Esophagus squamous epithelium (tissue), 5 donors: ENCODE measurements around the gene DUOXA2. TPM values are rescaled to one million over a fixed set of nuclear protein-coding genes. Genes with fewer than 3 reads are reported as not detected.
A peak's percentile ranks its signal among the peaks of the same experiment; 100 is the strongest.
"Not testable (repeated sequence)": the region's sequence is repeated elsewhere in the genome, so short reads cannot be mapped to it uniquely, and the experiment has no call there.

ENCODE experiments used
- DNase-seq: peaks from one replicate; lab custom pipeline; 2025; lab: John Stamatoyannopoulos, UW
- H3K27ac ChIP-seq, 4 donors: fragments of 200-600 bp; sonication (generic); one replicate each; pipeline ENCODE4 v1.5.1; 2016 to 2019; ENCODE audit warnings: mild to moderate bottlenecking in 1 of 4
- H3K27me3 ChIP-seq, 4 donors: fragments of 200-600 bp; sonication (generic); 1 replicate in 3 of 4; 2 replicates in 1 of 4; pipeline versions ENCODE4 v1.5.1 to v1.6.0; 2017 to 2021; ENCODE audit warnings: antibody characterized with exemption in 1 of 4
- H3K36me3 ChIP-seq, 3 donors: fragments of 200-600 bp; sonication (generic); one replicate each; pipeline ENCODE4 v1.5.1; 2016 to 2019
- H3K4me1 ChIP-seq, 3 donors: fragments of 200-600 bp; sonication (generic); one replicate each; pipeline ENCODE4 v1.5.1; 2017 to 2019
- H3K4me3 ChIP-seq, 4 donors: fragments of 200-600 bp; sonication (generic); 1 replicate in 3 of 4; 2 replicates in 1 of 4; pipeline ENCODE4 v1.5.1; 2016 to 2019; ENCODE audit warnings: mild to moderate bottlenecking in 2 of 4, moderate library complexity in 1 of 4
- H3K9me3 ChIP-seq, 3 donors: fragments of 200-600 bp; sonication (generic); one replicate each; pipeline ENCODE4 v1.5.1; 2016 to 2019
- POLR2A ChIP-seq, 4 donors: fragments of 450-650 bp; IDR thresholded peaks; one replicate each; pipeline ENCODE4 v1.6.1; 2017; ENCODE audit warnings: antibody characterized with exemption in 4 of 4, mild to moderate bottlenecking in 4 of 4, moderate library complexity in 3 of 4
- WGBS, 2 donors: methylation state at CpG; one replicate each; pipeline ENCODE4 v1.1.5; 2018; 5-methylcytosine and 5-hydroxymethylcytosine counted together
- intact Hi-C: fragments of 100-400 bp; cut with DNase I; formaldehyde crosslinking; loops from one replicate; pipeline ENCODE4 v1.15.0; 2022
- total RNA-seq, 4 donors: library from RNA; depleted of rRNA; stranded (reverse); fragments of >200 nt; gene quantifications; one replicate each; pipeline ENCODE4 v1.1.0, GENCODE V29; 2016
- TF ChIP-seq, protein P1 (sequence below), 6 experiments: fragments of 450-650 bp in 4 of 6; fragments of 200-600 bp in 2 of 6; sonication (generic) in 2 of 6; IDR thresholded peaks; one replicate each; pipeline ENCODE4 v1.5.1; 2016 to 2019; ENCODE audit warnings: antibody characterized with exemption in 6 of 6, mild to moderate bottlenecking in 4 of 6, moderate library complexity in 4 of 6
- donor health status: DM: yes; HTN: yes; CAD: no.

DUOXA2 gene
- 10 to 100 TPM in 2 of 4 donors, 1 to 10 TPM in 1, not detected in 1; 6.3 to 20.6 (median 13.6) TPM for total RNA-seq

DNA sequence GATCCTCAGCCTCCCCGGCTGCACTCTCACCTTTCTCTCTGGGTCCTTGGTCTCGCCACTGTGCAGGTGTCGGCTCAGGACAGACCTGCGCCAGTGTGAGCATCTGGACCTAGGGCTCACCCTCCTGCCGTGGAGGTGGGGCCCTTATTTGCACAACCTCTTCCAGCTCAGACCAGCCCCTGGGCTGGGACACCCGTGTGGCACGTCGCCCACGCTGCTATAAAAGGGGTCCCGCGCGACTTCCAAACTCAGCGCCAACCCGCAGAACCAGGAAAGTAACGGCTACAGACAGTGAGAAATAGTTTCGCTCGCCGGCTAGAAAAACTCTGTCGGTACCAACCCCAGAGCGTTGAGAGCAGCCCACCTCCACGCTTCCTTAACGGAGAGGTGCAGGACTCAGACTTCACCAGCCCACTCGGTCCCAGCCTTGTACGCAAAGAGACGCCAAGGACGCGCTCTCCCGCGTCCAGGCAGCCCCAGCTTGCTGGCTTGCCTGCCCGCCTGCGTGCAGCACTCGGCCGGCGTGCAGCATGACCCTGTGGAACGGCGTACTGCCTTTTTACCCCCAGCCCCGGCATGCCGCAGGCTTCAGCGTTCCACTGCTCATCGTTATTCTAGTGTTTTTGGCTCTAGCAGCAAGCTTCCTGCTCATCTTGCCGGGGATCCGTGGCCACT is at the start of gene DUOXA2, which contains the start of gene DUOX2:
TSS of gene DUOXA2 (plus strand) at position 251 of the 675 bp plus-strand sequence. CDS start at position 531, 280 bp downstream.
TSS of gene DUOX2 (minus strand) at position 97 of the 675 bp plus-strand sequence. CDS start 761 bp downstream, outside the sequence.
- Histone ChIP-seq H3K4me3 (peak within 1 kb of the TSS; percentile 26 to 51 (median 34)), H3K9me3 (no peaks in the 10 kb centered on the region), H3K27ac (no peak within 1 kb of the TSS), H3K36me3 (peaks cover 0 to 14% (median 0%) of the 10 kb centered on the region in 3 donors), H3K4me1 (peaks cover 17 to 71% (median 40%) of the 10 kb centered on the region in 3 donors), H3K27me3 (peaks cover 19 to 97% (median 28%) of the 10 kb centered on the region in 4 donors)
- 2% methylated on average over 13 to 15 of the region's 42 CpGs for WGBS, 2 donors
- TF ChIP-seq, protein P1, sequence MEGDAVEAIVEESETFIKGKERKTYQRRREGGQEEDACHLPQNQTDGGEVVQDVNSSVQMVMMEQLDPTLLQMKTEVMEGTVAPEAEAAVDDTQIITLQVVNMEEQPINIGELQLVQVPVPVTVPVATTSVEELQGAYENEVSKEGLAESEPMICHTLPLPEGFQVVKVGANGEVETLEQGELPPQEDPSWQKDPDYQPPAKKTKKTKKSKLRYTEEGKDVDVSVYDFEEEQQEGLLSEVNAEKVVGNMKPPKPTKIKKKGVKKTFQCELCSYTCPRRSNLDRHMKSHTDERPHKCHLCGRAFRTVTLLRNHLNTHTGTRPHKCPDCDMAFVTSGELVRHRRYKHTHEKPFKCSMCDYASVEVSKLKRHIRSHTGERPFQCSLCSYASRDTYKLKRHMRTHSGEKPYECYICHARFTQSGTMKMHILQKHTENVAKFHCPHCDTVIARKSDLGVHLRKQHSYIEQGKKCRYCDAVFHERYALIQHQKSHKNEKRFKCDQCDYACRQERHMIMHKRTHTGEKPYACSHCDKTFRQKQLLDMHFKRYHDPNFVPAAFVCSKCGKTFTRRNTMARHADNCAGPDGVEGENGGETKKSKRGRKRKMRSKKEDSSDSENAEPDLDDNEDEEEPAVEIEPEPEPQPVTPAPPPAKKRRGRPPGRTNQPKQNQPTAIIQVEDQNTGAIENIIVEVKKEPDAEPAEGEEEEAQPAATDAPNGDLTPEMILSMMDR (IDR thresholded peaks at IDR 0.05), result no peak
- TF ChIP-seq POLR2A (IDR thresholded peaks at IDR 0.05), result no peak
- intact Hi-C loops, result no loop called here
- DNase-seq, result no peak

DNA sequence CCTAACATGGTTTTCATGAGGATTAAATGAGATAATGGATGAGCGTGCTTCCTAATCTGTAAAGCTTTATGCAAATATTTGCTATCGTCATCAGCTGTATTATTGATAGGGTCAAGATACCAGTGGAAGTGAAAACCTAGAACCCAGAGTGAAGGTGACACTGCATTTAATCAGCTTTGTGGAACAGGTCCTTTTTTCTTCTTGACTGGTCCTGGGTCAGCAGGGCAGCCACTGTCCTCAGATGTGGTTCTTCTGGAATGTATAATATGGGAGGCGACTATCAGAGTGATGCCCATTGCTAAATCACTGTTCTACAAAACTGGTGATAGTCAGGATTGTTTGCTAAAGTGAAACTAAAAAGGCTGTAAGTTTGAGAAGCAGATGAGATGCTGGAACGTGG is 49.7 kb upstream of the DUOXA2 start:
- no peaks in the 10 kb centered on the region for H3K36me3 ChIP-seq
- no peaks in the 10 kb centered on the region for H3K9me3 ChIP-seq
- H3K27me3 ChIP-seq, result no peaks in the 10 kb centered on the region
- peak overlapping the region in 3 of 4 donors; percentile 60 to 80 (median 79) for H3K27ac ChIP-seq
- H3K4me1 ChIP-seq, result peaks cover 0 to 45% (median 6%) of the 10 kb centered on the region in 3 donors
- TF ChIP-seq POLR2A (IDR thresholded peaks at IDR 0.05), result no peak
- TF ChIP-seq, protein P1 (IDR thresholded peaks at IDR 0.05), result no peak
- DNase-seq, result no peak
- intact Hi-C loops, result no loop called here
- H3K4me3 ChIP-seq, result no peak overlapping the region
- WGBS, 2 donors, result 39 to 60% methylated on average over 4 of the region's 4 CpGs

DNA sequence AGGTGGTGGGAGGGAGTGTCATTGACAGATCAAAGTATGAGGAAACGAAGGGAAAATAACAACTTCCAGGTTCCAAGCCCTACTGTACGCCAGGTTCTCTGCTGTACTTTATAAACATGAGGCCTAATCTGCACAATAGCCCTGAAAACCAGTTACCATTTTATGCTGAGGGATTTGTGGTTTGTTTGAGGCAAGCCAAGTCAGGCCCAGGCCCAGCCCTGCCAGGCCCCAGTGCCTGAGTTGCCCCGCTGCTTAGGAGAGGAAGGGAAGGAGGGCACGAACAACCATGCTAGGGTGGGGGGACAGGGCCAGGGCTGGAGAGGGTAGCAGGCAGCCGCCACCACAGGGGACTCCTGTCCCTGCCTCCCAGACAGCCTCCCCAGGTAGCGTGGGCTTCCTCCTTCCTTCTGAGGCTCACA is 44.2 kb upstream of the DUOXA2 start:
- intact Hi-C loops, H3K9me3 ChIP-seq, H3K4me3 ChIP-seq, H3K27me3 ChIP-seq, H3K36me3 ChIP-seq, DNase-seq: not testable (repeated sequence)
- Histone ChIP-seq H3K27ac (peak overlapping the region; percentile 70 to 79 (median 74)), H3K4me1 (peaks cover 0 to 28% (median 4%) of the 10 kb centered on the region in 3 donors)
- WGBS, 2 donors, result 20 to 27% methylated on average over 1 to 2 of the region's 6 CpGs

DNA sequence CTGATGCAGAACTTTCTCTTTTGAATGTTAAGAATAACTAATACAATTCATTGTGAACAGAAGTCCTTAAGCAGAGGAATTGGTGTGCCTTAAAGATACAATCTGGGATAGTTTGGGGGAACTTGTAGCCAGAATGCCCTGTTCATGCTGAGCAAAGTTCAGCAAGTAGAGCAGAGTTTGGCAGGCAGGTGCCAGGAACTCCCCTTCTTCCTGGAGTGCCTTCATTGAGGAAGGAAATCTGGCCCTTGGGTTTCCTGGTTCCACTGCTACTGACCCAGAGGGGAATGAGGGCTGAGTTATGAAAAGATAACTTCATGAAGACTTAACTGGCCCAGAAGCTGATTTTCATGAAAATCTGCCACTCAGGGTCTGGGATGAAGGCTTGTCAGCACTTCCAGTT is 40.5 kb upstream of the DUOXA2 start:
- H3K36me3 ChIP-seq, H3K27me3 ChIP-seq, DNase-seq, intact Hi-C loops, H3K4me3 ChIP-seq, H3K9me3 ChIP-seq, H3K27ac ChIP-seq: not testable (repeated sequence)
- H3K4me1 ChIP-seq, result peaks cover 0 to 20% (median 4%) of the 10 kb centered on the region in 3 donors

DNA sequence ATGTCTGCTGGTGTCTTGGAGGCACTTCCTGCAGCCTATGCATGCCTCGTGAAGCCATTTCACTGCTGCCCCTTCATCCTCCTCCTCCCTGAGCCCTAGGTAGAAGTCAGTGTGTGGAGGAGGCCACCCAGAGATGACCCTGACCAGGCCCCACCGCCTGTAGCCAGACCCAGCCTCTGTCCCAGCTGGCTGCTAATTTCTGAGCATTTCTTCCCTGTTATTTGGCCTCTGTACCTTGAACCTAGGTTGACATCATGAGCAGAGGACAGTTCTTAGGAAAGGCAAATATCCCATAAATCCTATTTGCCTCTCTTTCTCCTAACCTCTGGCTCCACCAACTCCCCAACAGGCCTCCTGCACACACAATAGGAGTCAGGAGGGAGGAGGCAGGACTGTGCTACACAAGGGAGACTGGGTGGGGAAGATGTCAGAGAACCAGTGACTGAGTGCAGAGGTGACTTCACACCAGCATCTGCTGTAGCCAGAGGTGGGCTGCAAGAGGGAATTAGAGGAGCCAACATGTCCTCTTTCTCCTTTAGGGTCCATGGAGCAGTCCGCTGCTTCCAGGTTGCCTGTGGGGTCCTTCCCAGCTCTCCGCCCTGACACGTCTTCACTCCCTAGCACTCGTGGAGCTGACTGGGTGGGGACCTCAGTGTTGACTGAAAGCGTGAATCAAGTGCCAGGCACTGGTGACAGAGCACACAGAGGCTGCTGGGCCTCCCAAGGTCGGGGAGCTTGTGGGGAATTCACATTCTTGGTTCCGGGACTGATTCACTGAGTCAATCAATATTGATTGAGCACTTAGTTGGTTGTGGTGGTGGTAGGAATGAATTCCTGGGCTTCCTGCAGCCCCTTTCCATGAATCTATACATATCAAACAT is 38.4 kb upstream of the DUOXA2 start:
- intact Hi-C loops, H3K36me3 ChIP-seq, H3K27ac ChIP-seq, H3K4me3 ChIP-seq, H3K9me3 ChIP-seq, H3K27me3 ChIP-seq, H3K4me1 ChIP-seq, DNase-seq: not testable (repeated sequence)
- no CpG with 5 or more reads among the region's 9 CpGs for WGBS, 2 donors

DNA sequence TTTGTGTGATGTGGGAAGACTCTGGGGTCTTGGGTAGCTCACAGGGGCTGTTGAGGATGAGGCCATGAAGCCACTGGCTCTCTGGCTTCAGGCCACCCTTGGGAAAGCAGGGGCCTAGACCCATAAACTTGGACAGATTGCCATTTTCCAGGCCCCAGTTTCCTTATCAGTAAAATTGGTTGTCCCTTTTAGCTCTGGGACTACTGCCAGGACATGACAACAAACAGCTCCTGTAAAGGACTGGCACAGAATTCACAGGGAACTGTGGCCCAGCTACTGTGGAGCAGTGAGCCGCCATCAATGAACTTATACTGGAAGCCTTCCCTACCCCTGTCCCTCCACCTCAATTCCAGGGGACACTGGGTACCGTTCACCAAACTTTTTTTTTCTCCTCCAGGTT is 36.7 kb upstream of the DUOXA2 start:
- H3K27ac ChIP-seq, H3K27me3 ChIP-seq, DNase-seq, H3K4me3 ChIP-seq, intact Hi-C loops, H3K4me1 ChIP-seq, H3K36me3 ChIP-seq, H3K9me3 ChIP-seq: not testable (repeated sequence)
- 78 to 79% methylated on average over 2 of the region's 2 CpGs for WGBS, 2 donors

DNA sequence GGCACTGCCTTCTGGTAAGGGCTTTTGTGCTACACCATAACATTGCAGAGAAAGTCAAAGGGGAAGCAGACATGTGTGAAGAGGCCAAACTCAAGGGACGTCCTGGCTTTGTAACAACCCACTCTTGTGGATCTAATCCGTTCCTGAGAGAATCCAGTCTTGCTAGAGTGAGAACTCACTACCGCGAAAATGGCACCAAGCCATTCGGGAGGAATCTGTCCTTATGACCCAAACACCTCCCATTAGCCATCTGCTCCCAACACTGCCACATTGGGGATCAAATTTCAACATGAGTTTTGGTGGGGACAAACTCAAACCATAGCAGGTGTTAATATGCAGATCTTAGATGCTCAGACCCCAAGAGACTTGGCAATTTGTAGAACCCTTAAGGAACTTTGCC is 34.9 kb upstream of the DUOXA2 start:
- intact Hi-C loops, DNase-seq, H3K9me3 ChIP-seq, H3K4me1 ChIP-seq, H3K27me3 ChIP-seq, H3K4me3 ChIP-seq, H3K36me3 ChIP-seq, H3K27ac ChIP-seq: not testable (repeated sequence)
- 66 to 79% methylated on average over 4 to 5 of the region's 5 CpGs for WGBS, 2 donors

DNA sequence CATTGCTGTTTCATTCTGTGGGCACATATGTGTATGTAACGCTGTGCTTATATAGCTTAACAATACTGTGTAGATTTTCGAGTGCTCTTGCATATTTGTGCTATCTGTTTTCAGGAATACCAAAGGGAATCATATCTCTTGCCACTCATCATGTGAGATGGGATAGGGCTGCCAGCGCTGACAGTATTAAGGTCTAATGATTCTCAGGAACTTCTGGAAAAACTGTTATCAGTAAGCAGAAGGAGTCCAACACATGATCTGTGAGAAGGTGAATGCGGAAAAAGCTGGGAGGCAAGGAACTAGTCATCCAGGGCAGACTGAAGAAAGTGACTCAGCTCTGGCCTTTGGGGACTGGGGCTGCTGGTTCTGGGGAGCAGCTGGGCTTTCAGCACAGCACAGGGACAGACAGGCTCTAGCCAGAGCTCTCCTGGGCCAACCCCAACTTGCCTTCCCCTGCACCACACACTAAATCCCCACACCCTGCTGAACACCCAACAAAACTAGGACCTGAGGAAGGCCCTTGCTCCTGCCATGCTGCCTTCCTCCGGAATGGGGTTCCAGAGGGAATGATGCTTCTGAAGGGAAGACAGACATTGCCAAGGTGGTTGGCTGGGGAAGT is 34.4 kb upstream of the DUOXA2 start:
- WGBS, 2 donors, result 86% methylated on average over 3 of the region's 5 CpGs; no CpG with 5 or more reads in 1 of the 2 donors
- H3K27ac ChIP-seq, H3K9me3 ChIP-seq, H3K36me3 ChIP-seq, intact Hi-C loops, H3K4me3 ChIP-seq, H3K4me1 ChIP-seq, DNase-seq: not testable (repeated sequence)
- H3K27me3 ChIP-seq, result peaks cover 0 to 13% (median 0%) of the 10 kb centered on the region in 4 donors

DNA sequence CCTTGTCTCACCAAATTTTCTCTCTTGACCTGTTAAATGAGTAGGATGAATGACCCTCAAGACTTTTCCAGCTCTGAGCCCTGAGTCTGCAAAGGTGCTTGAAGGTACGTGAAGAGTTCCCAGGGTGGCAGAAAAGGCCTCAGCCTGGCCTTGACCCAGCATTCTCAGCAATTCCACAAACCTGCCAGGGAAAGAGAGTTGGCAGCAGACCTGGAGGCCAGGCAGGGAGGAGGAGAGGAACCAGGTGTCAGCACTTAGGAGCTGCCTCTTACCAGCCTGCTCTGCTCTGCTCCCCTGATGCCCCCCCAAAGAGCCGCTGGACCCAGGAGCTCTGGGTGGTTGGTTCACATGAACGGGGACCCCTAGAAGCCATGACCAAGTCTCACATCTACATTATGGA is 33.5 kb upstream of the DUOXA2 start:
- DNase-seq, H3K36me3 ChIP-seq, H3K27ac ChIP-seq, H3K4me1 ChIP-seq, intact Hi-C loops, H3K4me3 ChIP-seq, H3K9me3 ChIP-seq: not testable (repeated sequence)
- peaks cover 0 to 14% (median 0%) of the 10 kb centered on the region in 4 donors for H3K27me3 ChIP-seq
- WGBS, 2 donors, result no CpG with 5 or more reads among the region's 3 CpGs

DNA sequence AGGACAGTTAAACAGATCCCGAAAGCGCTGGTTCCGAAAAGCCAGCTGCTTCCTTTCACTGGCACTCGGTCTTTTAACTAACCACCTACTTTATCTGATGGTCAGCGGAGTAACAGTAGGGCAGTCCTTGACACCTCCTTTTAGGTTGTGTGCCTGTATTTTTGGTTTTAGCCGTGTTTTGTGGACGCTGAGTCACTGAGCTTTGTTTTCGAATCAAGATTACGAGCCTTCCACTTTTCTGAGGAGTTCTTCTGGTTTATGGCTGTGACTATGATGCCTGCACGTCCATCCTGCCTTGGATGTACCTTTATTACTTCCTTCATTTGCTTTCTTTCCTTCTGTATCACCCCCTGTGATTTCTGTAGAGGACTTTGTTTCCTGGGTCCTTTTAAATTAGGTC is 31.7 kb upstream of the DUOXA2 start:
- not testable (repeated sequence) for DNase-seq

More for the DNA sequence above, 31.7 kb upstream of the DUOXA2 start:
- H3K27ac ChIP-seq, H3K4me3 ChIP-seq, H3K36me3 ChIP-seq, H3K4me1 ChIP-seq, intact Hi-C loops, H3K9me3 ChIP-seq: not testable (repeated sequence)
- H3K27me3 ChIP-seq, result peaks cover 0 to 30% (median 0%) of the 10 kb centered on the region in 4 donors
- 70 to 76% methylated on average over 5 to 6 of the region's 10 CpGs for WGBS, 2 donors
